ENCODE measurements around the gene GPATCH3. TPM values are rescaled to one million over a fixed set of nuclear protein-coding genes. Genes with fewer than 3 reads are reported as not detected.

Gene GPATCH3
- total and polyA plus RNA-seq, 2 of the 8 experiments (the other 6 are each of a cell fraction or from before 2014, with no cell fraction given) = 7.9 to 17.4 TPM

DNA sequence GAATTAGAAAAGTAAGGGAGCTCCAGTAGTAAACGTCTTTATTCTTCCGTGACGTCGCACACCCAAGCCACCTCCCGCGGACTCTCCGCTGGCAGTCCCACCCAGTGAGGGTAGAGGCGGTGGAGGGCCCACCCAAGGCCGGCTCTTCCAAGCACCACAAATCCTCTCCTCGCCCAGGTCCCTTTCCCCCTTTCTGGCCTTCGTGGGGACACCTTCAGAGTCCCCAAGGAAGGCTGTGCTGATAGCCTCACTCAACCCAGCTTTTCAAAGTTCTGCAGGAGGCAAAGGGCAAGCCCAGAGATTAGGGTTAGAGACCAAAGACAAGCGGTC, 9.8 kb downstream of the GPATCH3 start:
- 36% methylated on average over 2 of the region's 12 CpGs; no CpG with 5 or more reads in 1 of the 2 experiments for WGBS, 2 experiments (ENCODE audit: extremely low coverage in 1 of 2, insufficient coverage in 1 of 2, insufficient read length in 1 of 2, insufficient replicate concordance in 2 of 2, low coverage in 1 of 2, low lambda C conversion rate in 2 of 2, missing lambda C conversion rate in 1 of 2)
- TF ChIP-seq SAP30 (IDR thresholded peaks at IDR 0.05; ENCODE audit: insufficient read depth, insufficient replicate concordance, low read length) = peak; percentile 7
- no peak for TF ChIP-seq SIN3A (conservative IDR thresholded peaks at IDR 0.05 in 1 of 2, IDR thresholded peaks at IDR 0.05 in 1 of 2; ENCODE audit: low read depth in 1 of 2, low read length in 2 of 2)
- no peak for TF ChIP-seq RBBP5 (IDR thresholded peaks at IDR 0.05; ENCODE audit: borderline replicate concordance, low read depth, low read length)
- TF ChIP-seq, protein P1, sequence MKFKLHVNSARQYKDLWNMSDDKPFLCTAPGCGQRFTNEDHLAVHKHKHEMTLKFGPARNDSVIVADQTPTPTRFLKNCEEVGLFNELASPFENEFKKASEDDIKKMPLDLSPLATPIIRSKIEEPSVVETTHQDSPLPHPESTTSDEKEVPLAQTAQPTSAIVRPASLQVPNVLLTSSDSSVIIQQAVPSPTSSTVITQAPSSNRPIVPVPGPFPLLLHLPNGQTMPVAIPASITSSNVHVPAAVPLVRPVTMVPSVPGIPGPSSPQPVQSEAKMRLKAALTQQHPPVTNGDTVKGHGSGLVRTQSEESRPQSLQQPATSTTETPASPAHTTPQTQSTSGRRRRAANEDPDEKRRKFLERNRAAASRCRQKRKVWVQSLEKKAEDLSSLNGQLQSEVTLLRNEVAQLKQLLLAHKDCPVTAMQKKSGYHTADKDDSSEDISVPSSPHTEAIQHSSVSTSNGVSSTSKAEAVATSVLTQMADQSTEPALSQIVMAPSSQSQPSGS (IDR thresholded peaks at IDR 0.05; ENCODE audit: low read length) = no peak
- TF ChIP-seq BRCA1 (IDR thresholded peaks at IDR 0.05; ENCODE audit: low read depth, low read length) = no peak
- TF ChIP-seq MAX (IDR thresholded peaks at IDR 0.05) = no peak
- TF ChIP-seq SUZ12 (IDR thresholded peaks at IDR 0.05; ENCODE audit: low read length) = no peak
- no peak for TF ChIP-seq SIX5 (IDR thresholded peaks at IDR 0.05; ENCODE audit: low read depth, low read length)
- no peak for TF ChIP-seq KDM1A (IDR thresholded peaks at IDR 0.05; ENCODE audit: borderline replicate concordance, low read length)
- peak; percentile 57; the same call in 1 of the 2 replicates for TF ChIP-seq PHF8 (conservative IDR thresholded peaks at IDR 0.05; ENCODE audit: low read depth, low read length)

More for the DNA sequence above, 9.8 kb downstream of the GPATCH3 start:
- H3K23me2 ChIP-seq (ENCODE audit: low read depth, low read length) = peaks cover 12% of the 10 kb centered on the region; the same call in 1 of the 2 replicates
- H2BK20ac ChIP-seq (ENCODE audit: low read length) = no peak overlapping the region
- H3K9ac ChIP-seq (replicated peaks in 1 of 4; ENCODE audit: extremely low read depth in 1 of 4, low read depth in 3 of 4, low read length in 3 of 4) = peak overlapping the region in 3 of 4 experiments; percentile 72 to 84 (median 82); a peak in 5 of 7 replicates
- H4K91ac ChIP-seq (replicated peaks; ENCODE audit: insufficient read length, low read length) = peak overlapping the region; percentile 47
- H3K56ac ChIP-seq (replicated peaks; ENCODE audit: insufficient read length, low read depth, low read length) = peak overlapping the region; percentile 5
- H2BK15ac ChIP-seq (ENCODE audit: low read length) = no peak overlapping the region
- no peak overlapping the region; the same call in 1 of the 2 replicates for H2AFZ ChIP-seq (ENCODE audit: low read length)
- 0 out of 2 replicates have a peak, but pooled peaks cover 2% of the 10 kb centered on the region for H3K79me1 ChIP-seq (ENCODE audit: low read depth, low read length)
- H2BK5ac ChIP-seq (ENCODE audit: low read depth, low read length) = peak overlapping the region; percentile 13; the same call in 1 of the 2 replicates
- H3K14ac ChIP-seq (ENCODE audit: insufficient read length) = no peak overlapping the region
- H2AK5ac ChIP-seq (ENCODE audit: low read depth, low read length) = no peak overlapping the region
- ChIA-PET POLR2A (ENCODE audit: partially characterized antibody) (interaction anchor here (0.7 to 6.5 kb wide), 20 partner anchors 8 to 116 kb away, joined by 3 to 66 read pairs (median 4); partner anchors contain the start of genes GPATCH3 and NR0B2), CTCF (ENCODE audit: partially characterized antibody) (interaction anchor here (0.8 to 31.7 kb wide), 8 partner anchors 9 to 352 kb away, joined by 3 to 547 read pairs (median 8); partner anchors contain the start of genes GPATCH3 and SFN)
- H3K4me3 ChIP-seq (ENCODE audit: extremely low read depth in 1 of 4, insufficient read depth in 2 of 4, low read depth in 3 of 4, low read length in 4 of 4) = peak overlapping the region; percentile 77 to 80 (median 80)
- peaks cover 2 to 6% of the 10 kb centered on the region in 2 experiments for H4K20me1 ChIP-seq (replicated peaks in 1 of 2; ENCODE audit: control insufficient read depth in 1 of 2, insufficient read depth in 2 of 2, low read length in 2 of 2)
- peaks cover 0 to 12% of the 10 kb centered on the region in 2 experiments; a peak in 2 of 4 replicates for H3K79me2 ChIP-seq (ENCODE audit: control insufficient read depth in 1 of 2, insufficient read depth in 2 of 2, low read length in 2 of 2)
- peaks cover 9 to 36% (median 24%) of the 10 kb centered on the region in 4 experiments; a peak in 6 of 8 replicates for H3K36me3 ChIP-seq (ENCODE audit: control insufficient read depth in 2 of 4, insufficient read depth in 4 of 4, low read length in 3 of 4)
- no peak for DNase-seq (ENCODE audit: low read depth in 1 of 2, low spot score in 2 of 2)
- H3K27ac ChIP-seq (ENCODE audit: low read depth, low read length) = peak overlapping the region; percentile 38; the same call in 1 of the 2 replicates
- H3K23ac ChIP-seq (ENCODE audit: insufficient read length) = no peak overlapping the region
- H3K18ac ChIP-seq (ENCODE audit: extremely low read depth, low read length) = no peak overlapping the region; the same call in none of the 2 replicates
- no peak for FAIRE-seq
- H3K4me1 ChIP-seq (replicated peaks in 1 of 4; ENCODE audit: control insufficient read depth in 3 of 4, insufficient read depth in 4 of 4, low read length in 3 of 4) = peaks cover 0 to 8% (median 3%) of the 10 kb centered on the region in 4 experiments; a peak in 3 of 7 replicates
- H3K9me3 ChIP-seq (ENCODE audit: insufficient read depth in 2 of 2, low read depth in 1 of 2, low read length in 1 of 2) = no peaks in the 10 kb centered on the region
- peak overlapping the region; percentile 96; the same call in 1 of the 2 replicates for H4K8ac ChIP-seq (ENCODE audit: extremely low read depth, insufficient read depth, low read length)
- H3K4me2 ChIP-seq (ENCODE audit: insufficient read depth in 1 of 2, low read depth in 2 of 2, low read length in 2 of 2) = peak overlapping the region; percentile 79 to 97
- H4K5ac ChIP-seq (ENCODE audit: insufficient read length, low read depth, low read length) = peak overlapping the region; percentile 70
- no peak overlapping the region for H3K4ac ChIP-seq (replicated peaks; ENCODE audit: insufficient read length, low read depth, low read length)
- no peak overlapping the region for H2BK12ac ChIP-seq (ENCODE audit: low read depth, low read length)
- no peak overlapping the region for H2BK120ac ChIP-seq (replicated peaks; ENCODE audit: low read depth, low read length)
- H3K27me3 ChIP-seq (replicated peaks in 1 of 4; ENCODE audit: control insufficient read depth in 3 of 4, extremely low read depth in 1 of 4, insufficient read depth in 3 of 4, low read length in 3 of 4) = no peaks in the 10 kb centered on the region

All from H1 (cell line).